Mesodermal cell (in vitro differentiated cells): ENCODE measurements around the gene AOC1. TPM values are rescaled to one million over a fixed set of nuclear protein-coding genes. Genes with fewer than 3 reads are reported as not detected.
"Not testable (repeated sequence)": the region's sequence is repeated elsewhere in the genome, so short reads cannot be mapped to it uniquely, and the experiment has no call there.

Experiments
- H3K27ac ChIP-seq: 2 replicates; pipeline ENCODE4 v1.7.0; 2013; ENCODE audit warnings: mild to moderate bottlenecking, low read depth, low read length, moderate library complexity; ENCODE audit not compliant: severe bottlenecking
- H3K36me3 ChIP-seq: 2 replicates; pipeline ENCODE4 v1.7.1; 2013; ENCODE audit warnings: mild to moderate bottlenecking, low read length, moderate library complexity; ENCODE audit not compliant: control insufficient read depth, insufficient read depth
- H3K4me1 ChIP-seq: one replicate; pipeline ENCODE4 v1.7.1; 2013; ENCODE audit warnings: mild to moderate bottlenecking, low read length; ENCODE audit not compliant: insufficient read depth, control insufficient read depth, poor library complexity, severe bottlenecking
- H3K4me3 ChIP-seq: 2 replicates; pipeline ENCODE4 v1.7.0; 2013; ENCODE audit warnings: low read length, control low read depth, mild to moderate bottlenecking; ENCODE audit not compliant: insufficient read depth, poor library complexity, severe bottlenecking; ENCODE audit errors: extremely low read depth
- H3K9me3 ChIP-seq: 2 replicates; pipeline ENCODE4 v1.7.1; 2013; ENCODE audit warnings: mild to moderate bottlenecking, low read length, moderate library complexity; ENCODE audit not compliant: control insufficient read depth
- WGBS, 2 experiments: methylation state at CpG; one replicate each; pipeline ENCODE4 v1.1.5; 2013; ENCODE audit warnings: missing lambda C conversion rate in 2 of 2; ENCODE audit not compliant: insufficient coverage in 2 of 2; 5-methylcytosine and 5-hydroxymethylcytosine counted together
- polyA plus RNA-seq, 2 experiments: library from polyadenylated mRNA; stranded (reverse); fragments of 50-300 nt; gene quantifications; one replicate each; pipeline ENCODE4 v1.2.3, GENCODE V29; 2013

Gene AOC1, protein sequence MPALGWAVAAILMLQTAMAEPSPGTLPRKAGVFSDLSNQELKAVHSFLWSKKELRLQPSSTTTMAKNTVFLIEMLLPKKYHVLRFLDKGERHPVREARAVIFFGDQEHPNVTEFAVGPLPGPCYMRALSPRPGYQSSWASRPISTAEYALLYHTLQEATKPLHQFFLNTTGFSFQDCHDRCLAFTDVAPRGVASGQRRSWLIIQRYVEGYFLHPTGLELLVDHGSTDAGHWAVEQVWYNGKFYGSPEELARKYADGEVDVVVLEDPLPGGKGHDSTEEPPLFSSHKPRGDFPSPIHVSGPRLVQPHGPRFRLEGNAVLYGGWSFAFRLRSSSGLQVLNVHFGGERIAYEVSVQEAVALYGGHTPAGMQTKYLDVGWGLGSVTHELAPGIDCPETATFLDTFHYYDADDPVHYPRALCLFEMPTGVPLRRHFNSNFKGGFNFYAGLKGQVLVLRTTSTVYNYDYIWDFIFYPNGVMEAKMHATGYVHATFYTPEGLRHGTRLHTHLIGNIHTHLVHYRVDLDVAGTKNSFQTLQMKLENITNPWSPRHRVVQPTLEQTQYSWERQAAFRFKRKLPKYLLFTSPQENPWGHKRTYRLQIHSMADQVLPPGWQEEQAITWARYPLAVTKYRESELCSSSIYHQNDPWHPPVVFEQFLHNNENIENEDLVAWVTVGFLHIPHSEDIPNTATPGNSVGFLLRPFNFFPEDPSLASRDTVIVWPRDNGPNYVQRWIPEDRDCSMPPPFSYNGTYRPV
- polyA plus RNA-seq (2013, experiment 1 of 2), result not detected
- polyA plus RNA-seq (2013, experiment 2 of 2), result not detected

DNA sequence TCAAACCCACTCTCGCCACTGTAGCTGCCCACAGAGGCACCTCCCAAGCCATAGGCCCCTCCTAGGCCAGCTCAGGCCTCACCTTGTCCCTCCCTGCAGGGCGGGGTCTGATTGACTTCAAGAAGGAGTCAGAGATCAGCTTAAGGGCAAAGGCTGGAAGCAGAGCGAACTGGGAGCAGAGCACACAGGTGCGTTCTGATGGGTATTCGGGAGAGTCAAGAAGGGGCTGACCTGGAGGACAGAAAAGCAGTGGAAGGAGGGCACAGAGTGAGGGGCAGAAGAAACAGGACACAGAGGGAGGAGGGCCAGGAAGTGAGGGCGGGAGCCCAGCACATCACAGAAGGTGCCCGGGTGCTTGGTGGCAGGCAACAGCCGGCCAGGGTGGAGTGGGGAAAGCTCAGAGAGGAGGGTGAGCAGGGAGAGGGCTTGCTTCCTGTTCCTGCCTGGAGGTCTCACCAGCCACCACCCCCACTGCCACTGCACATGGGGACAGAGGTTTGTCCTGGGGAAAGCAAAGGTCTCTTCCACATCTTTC lies at the start of gene AOC1:
TSS of gene AOC1 (plus strand) at position 147 of the 535 bp plus-strand sequence. CDS start 3,954 bp downstream, outside the sequence.
- 76 to 84% methylated on average over 3 to 8 of the region's 8 CpGs for WGBS, 2 experiments

DNA sequence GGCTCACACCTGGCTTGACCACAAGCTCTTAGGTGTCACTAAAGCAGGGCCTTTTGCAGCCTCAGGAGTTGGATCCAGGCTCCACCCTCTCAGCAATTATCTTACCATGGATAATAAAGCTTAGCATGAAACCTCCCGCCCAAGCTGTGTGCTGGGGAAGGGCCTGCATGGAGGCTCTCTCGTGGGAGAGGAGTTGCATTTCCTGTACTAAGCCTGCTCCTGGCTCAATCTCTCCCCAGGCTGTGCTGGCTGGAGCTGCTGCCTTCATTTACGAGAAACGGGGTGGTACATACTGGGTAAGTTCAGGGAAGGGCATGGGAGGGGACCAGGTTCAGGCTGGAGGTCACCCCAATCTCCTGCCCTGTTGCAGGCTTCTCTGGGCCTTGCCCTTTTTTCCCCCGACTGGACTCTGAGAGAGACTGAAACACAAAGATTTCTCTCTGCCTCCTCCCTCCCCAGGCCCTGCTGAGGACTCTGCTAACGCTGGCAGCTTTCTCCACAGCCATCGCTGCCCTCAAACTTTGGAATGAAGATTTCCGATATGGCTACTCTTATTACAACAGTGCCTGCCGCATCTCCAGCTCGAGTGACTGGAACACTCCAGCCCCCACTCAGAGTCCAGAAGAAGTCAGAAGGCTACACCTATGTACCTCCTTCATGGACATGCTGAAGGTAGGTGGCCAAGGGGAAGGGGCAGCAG lies 49.0 kb upstream of the AOC1 start:
- Histone ChIP-seq H3K4me3 (no peak overlapping the region), H3K36me3 (no peaks in the 10 kb centered on the region), H3K4me1 (no peaks in the 10 kb centered on the region), H3K27ac (no peak overlapping the region), H3K9me3 (peaks cover 3% of the 10 kb centered on the region)
- WGBS, 2 experiments, result 56 to 83% methylated on average over 5 to 10 of the region's 10 CpGs

More for the DNA sequence above, at the start of gene AOC1:
- Histone ChIP-seq H3K36me3 (no peaks in the 10 kb centered on the region), H3K27ac (no peak within 1 kb of the TSS), H3K9me3 (no peaks in the 10 kb centered on the region), H3K4me3 (no peak within 1 kb of the TSS), H3K4me1 (no peaks in the 10 kb centered on the region)

DNA sequence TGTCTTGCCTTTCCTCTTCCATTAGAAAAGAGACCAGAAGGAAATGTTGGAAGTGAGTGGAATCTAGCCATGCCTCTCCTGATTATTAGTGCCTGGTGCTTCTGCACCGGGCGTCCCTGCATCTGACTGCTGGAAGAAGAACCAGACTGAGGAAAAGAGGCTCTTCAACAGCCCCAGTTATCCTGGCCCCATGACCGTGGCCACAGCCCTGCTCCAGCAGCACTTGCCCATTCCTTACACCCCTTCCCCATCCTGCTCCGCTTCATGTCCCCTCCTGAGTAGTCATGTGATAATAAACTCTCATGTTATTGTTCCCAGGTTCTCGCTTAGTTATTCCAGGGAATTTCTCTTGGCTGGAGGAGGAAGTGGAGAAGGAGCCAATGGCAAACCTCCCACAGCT lies 47.5 kb upstream of the AOC1 start:
- no peak overlapping the region for H3K27ac ChIP-seq
- H3K4me1 ChIP-seq, result no peaks in the 10 kb centered on the region
- peaks cover 3% of the 10 kb centered on the region for H3K9me3 ChIP-seq
- no peak overlapping the region for H3K4me3 ChIP-seq
- H3K36me3 ChIP-seq, result no peaks in the 10 kb centered on the region
- WGBS, 2 experiments, result 100% methylated on average over 2 of the region's 5 CpGs

DNA sequence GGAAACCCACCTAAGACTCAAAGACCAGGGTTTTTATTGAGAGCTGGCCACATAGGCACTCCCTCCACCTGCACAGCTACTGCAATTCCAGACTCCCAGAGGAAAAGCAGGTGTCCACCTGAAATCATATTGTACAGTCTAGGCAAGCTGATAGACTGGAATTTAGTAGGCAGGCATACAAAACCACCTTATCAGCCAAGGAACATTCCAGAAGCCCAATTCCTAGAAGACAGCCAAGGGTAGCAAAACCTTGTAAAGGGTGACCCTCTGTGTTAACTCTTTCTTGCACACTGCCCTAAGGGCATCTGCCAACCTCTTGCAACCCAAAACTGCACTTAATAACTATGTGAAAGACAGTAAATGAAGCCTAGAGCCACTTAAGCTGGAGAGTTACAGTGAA lies 46.5 kb upstream of the AOC1 start:
- Histone ChIP-seq H3K4me3 (no peak overlapping the region), H3K36me3 (no peaks in the 10 kb centered on the region), H3K4me1 (no peaks in the 10 kb centered on the region), H3K27ac (no peak overlapping the region), H3K9me3 (peaks cover 3% of the 10 kb centered on the region)

DNA sequence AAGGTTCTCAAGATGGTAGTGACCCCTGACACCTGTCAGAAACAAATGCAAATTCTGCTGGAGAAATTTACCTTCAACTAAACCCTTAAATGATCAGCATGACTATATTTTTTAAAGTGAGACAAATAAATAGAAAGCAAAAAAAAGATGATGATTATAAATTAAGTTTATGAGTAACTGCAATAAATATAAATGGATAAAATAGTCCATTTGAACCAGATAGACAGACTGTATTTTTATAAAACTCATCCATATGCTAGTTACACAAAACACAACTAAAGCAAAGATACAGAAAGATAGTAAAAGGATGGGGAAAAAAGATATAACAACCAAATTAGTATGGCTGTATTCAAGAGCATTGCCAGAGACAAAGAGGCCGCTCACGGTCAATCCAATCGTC lies 45.9 kb upstream of the AOC1 start:
- WGBS, 2 experiments, result 93 to 96% methylated on average over 2 to 3 of the region's 3 CpGs
- no peak overlapping the region for H3K27ac ChIP-seq

DNA sequence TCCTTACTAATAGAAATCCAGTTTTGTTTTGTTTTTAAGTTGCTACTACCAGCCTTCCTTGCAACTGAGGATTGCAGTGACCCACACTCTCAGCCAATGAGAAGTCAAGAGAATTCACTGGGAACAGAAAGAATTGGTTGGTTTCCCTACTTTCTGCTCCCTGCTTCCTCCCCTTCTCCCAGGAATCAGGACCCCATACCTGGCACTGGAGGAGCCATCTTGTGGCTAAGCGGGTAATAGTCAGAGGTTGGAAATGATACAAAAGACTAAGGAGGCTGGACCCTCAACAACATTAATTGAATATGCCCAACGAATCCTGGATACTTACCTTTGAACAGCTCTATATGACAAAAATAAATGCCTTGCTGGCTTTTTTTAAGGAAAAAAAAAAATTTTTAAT lies 45.5 kb upstream of the AOC1 start:
- Histone ChIP-seq H3K36me3 (no peaks in the 10 kb centered on the region), H3K4me1 (no peaks in the 10 kb centered on the region), H3K9me3 (peaks cover 3% of the 10 kb centered on the region), H3K27ac (no peak overlapping the region), H3K4me3 (no peak overlapping the region)
- no CpG with 5 or more reads among the region's 2 CpGs for WGBS, 2 experiments

More for the DNA sequence above, 45.9 kb upstream of the AOC1 start:
- no peaks in the 10 kb centered on the region for H3K4me1 ChIP-seq
- no peaks in the 10 kb centered on the region for H3K36me3 ChIP-seq
- no peak overlapping the region for H3K4me3 ChIP-seq
- peaks cover 3% of the 10 kb centered on the region for H3K9me3 ChIP-seq

DNA sequence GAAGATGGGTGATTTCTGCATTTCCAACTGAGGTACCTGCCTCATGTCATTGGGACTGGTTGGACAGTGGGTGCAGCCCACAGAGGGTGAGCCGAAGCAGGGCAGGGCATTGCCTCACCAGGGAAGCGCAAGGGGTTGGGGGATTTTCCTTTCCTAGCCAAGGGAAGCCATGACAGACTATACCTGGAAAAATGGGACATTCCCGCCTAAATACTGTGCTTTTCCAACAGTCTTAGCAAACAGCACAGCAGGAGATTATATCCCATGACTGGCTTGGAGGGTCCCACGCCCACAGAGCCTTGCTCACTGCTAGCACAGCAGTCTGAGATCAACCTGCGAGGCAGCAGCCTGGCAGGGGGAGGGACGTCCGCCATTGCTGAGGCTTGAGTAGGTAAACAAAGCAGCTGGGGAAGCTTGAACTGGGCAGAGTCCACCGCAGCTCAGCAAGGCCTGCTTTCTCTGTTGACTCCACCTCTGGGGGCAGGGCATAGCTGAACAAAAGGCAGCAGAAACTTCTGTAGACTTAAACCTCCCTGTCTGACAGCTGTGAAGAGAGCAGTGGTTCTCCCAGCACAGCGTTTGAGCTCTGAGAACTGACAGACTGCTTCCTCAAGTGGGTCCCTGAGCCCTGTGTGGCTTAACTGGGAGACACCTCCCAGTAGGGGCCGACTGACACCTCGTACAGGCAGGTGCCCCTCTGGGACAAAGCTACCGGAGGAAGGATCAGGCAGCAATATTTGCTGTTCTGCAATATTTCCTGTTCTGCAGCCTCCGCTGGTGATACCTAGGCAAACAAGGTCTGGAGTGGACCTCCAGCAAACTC lies 44.5 kb upstream of the AOC1 start:
- not testable (repeated sequence) for H3K4me3 ChIP-seq, H3K4me1 ChIP-seq, H3K36me3 ChIP-seq, H3K9me3 ChIP-seq, H3K27ac ChIP-seq
- 78 to 88% methylated on average over 10 to 13 of the region's 13 CpGs for WGBS, 2 experiments

DNA sequence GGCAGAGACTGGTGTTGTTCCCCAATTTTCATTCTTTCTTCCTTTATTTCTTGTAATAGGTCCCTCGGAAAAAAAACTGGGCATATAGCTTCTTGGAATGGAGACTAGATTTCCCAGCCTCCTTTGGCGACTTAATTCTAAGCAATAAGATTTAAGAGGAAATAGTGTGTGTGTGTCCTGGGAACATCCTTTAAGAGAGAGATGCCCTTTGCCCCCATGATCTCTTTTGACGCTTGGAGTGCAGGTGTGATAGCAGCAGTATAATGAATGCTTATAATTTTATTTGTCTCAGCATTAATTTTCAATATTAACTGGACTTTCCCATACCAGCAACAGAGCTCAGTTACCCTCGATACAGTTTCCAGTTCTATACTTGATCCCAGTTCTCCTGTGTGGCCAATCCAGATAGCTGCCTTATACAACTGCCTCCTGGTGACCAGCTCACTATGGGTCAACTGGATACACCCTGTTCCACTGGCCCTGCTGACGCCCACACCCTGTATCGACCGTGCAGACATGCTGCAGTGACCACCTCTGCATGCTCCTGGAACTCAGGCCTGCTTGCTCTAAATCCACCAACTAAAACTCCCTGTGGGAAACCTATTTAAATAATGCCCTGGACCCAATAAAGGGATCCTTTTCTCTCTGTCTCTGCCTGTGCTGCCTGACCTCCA lies 37.9 kb upstream of the AOC1 start:
- WGBS, 2 experiments, result 53% methylated on average over 5 of the region's 7 CpGs
- no peaks in the 10 kb centered on the region for H3K36me3 ChIP-seq

DNA sequence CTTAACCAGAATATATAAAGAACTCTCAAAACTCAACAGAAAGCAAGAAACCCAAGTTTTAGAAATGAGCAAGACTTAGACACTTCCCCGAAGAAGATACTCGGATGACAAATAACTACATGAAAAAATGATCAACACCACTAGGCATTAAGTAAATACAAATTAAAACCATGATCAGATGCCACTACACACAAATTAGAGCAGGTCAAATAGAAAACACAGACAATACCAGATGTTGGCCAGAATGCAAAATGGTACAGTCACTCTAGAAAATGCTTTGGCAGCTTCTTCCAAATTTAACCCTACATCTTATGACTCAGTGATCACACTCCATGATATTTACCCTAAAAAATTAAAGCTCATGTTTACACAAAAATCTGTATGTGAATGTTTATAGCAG lies 33.3 kb upstream of the AOC1 start:
- H3K27ac ChIP-seq, result no peak overlapping the region
- no peaks in the 10 kb centered on the region for H3K36me3 ChIP-seq

More for the DNA sequence above, 37.9 kb upstream of the AOC1 start:
- Histone ChIP-seq H3K9me3 (no peaks in the 10 kb centered on the region), H3K4me1 (no peaks in the 10 kb centered on the region), H3K27ac (no peak overlapping the region), H3K4me3 (no peak overlapping the region)

More for the DNA sequence above, 33.3 kb upstream of the AOC1 start:
- WGBS, 2 experiments, result no CpG with 5 or more reads among the region's 2 CpGs
- Histone ChIP-seq H3K4me3 (no peak overlapping the region), H3K4me1 (no peaks in the 10 kb centered on the region), H3K9me3 (no peaks in the 10 kb centered on the region)
